H1 (cell line): ENCODE data around the gene CTIF. TPM values are rescaled to one million over a fixed set of nuclear protein-coding genes. Genes with fewer than 3 reads are reported as not detected.

Experiments used
- CTCF ChIA-PET: fragments of 300-600 bp; sonication (Branson Sonifier 250); formaldehyde crosslinking; loops from one replicate; lab custom pipeline; 2021; ENCODE audit not compliant: partially characterized antibody; lab: Charles Lee
- POLR2A ChIA-PET: fragments of 300-600 bp; sonication (Branson Sonifier 250); formaldehyde crosslinking; loops from one replicate; lab custom pipeline; 2021; ENCODE audit warnings: inconsistent platforms; ENCODE audit not compliant: partially characterized antibody; lab: Charles Lee
- DNase-seq, 2 experiments: peaks; one replicate each; pipeline versions ENCODE4 v3.0.0 to v3.0.0-alpha.2; 2010 to 2022; ENCODE audit warnings: low spot score in 2 of 2, low read depth in 1 of 2, mixed read lengths in 1 of 2
- FAIRE-seq: peaks from 2 replicates; lab custom pipeline; 2011; peaks lifted over from hg19 to GRCh38; lab: Jason Lieb, UNC
- H2AFZ ChIP-seq: 2 replicates; pipeline ENCODE4 v1.8.1; 2012; ENCODE audit warnings: low read length, inconsistent platforms
- H2AK5ac ChIP-seq: 2 replicates; pipeline ENCODE4 v1.6.1; 2013; ENCODE audit warnings: low read depth, low read length
- H2BK120ac ChIP-seq: replicated peaks from 2 replicates; pipeline ENCODE3; 2013; ENCODE audit warnings: low read depth, low read length, inconsistent platforms
- H2BK12ac ChIP-seq: 2 replicates; pipeline ENCODE4 v1.6.1; 2013; ENCODE audit warnings: low read depth, low read length
- H2BK15ac ChIP-seq: 2 replicates; pipeline ENCODE4 v1.6.1; 2013; ENCODE audit warnings: low read length
- H2BK20ac ChIP-seq: 2 replicates; pipeline ENCODE4 v1.6.1; 2013; ENCODE audit warnings: low read length
- H2BK5ac ChIP-seq: 2 replicates; pipeline ENCODE4 v1.6.1; 2013; ENCODE audit warnings: low read depth, low read length
- H3K14ac ChIP-seq: 2 replicates; pipeline ENCODE4 v1.6.1; 2013; ENCODE audit warnings: inconsistent platforms; ENCODE audit not compliant: insufficient read length
- H3K18ac ChIP-seq: 2 replicates; pipeline ENCODE4 v1.6.1; 2013; ENCODE audit warnings: low read length; ENCODE audit errors: extremely low read depth
- H3K23ac ChIP-seq: 2 replicates; pipeline ENCODE4 v1.6.1; 2013; ENCODE audit warnings: inconsistent platforms; ENCODE audit not compliant: insufficient read length
- H3K23me2 ChIP-seq: 2 replicates; pipeline ENCODE4 v1.6.1; 2013; ENCODE audit warnings: low read depth, low read length
- H3K27ac ChIP-seq: 2 replicates; pipeline ENCODE4 v1.6.1; 2011; ENCODE audit warnings: low read depth, low read length, inconsistent platforms
- H3K27me3 ChIP-seq, 4 experiments: replicated peaks in 1 of 4; 1 replicate in 1 of 4; 2 replicates in 3 of 4; pipeline versions ENCODE4 v1.6.1 to v1.8.1; 2011 to 2013; ENCODE audit warnings: low read length in 3 of 4, mild to moderate bottlenecking in 3 of 4, inconsistent platforms in 2 of 4, mixed read lengths in 2 of 4, moderate library complexity in 1 of 4; ENCODE audit not compliant: control insufficient read depth in 3 of 4, insufficient read depth in 3 of 4; ENCODE audit errors: extremely low read depth in 1 of 4
- H3K36me3 ChIP-seq, 4 experiments: 2 replicates each; pipeline versions ENCODE4 v1.6.1 to v1.8.1; 2011 to 2013; ENCODE audit warnings: mild to moderate bottlenecking in 4 of 4, low read length in 3 of 4, moderate library complexity in 2 of 4, control low read depth in 1 of 4, inconsistent platforms in 1 of 4; ENCODE audit not compliant: insufficient read depth in 4 of 4, control insufficient read depth in 2 of 4
- H3K4ac ChIP-seq: replicated peaks from 2 replicates; pipeline ENCODE3; 2013; ENCODE audit warnings: low read length, low read depth, mixed read lengths, inconsistent platforms; ENCODE audit not compliant: insufficient read length
- H3K4me1 ChIP-seq, 4 experiments: replicated peaks in 1 of 4; 1 replicate in 1 of 4; 2 replicates in 3 of 4; pipeline versions ENCODE4 v1.6.1 to v1.8.1; 2011 to 2013; ENCODE audit warnings: low read length in 3 of 4, inconsistent platforms in 2 of 4, mixed read lengths in 1 of 4; ENCODE audit not compliant: insufficient read depth in 4 of 4, control insufficient read depth in 3 of 4
- H3K4me2 ChIP-seq, 2 experiments: 2 replicates each; pipeline versions ENCODE4 v1.6.1 to v1.8.1; 2011 to 2013; ENCODE audit warnings: low read depth in 2 of 2, low read length in 2 of 2, control low read depth in 1 of 2, inconsistent platforms in 1 of 2, mild to moderate bottlenecking in 1 of 2; ENCODE audit not compliant: insufficient read depth in 1 of 2
- H3K4me3 ChIP-seq, 4 experiments: fragments of 200-600, 300-600 bp in 1 of 4; sonication (generic), shearing (Covaris generic), sonication (Bioruptor Twin) in 1 of 4; 2 replicates each; pipeline versions ENCODE4 v1.5.1 to v1.8.1; 2011 to 2016; ENCODE audit warnings: low read length in 4 of 4, low read depth in 3 of 4, control low read depth in 2 of 4, inconsistent platforms in 2 of 4, mild to moderate bottlenecking in 2 of 4, mixed read lengths in 1 of 4, moderate library complexity in 1 of 4; ENCODE audit not compliant: insufficient read depth in 2 of 4; ENCODE audit errors: extremely low read depth in 1 of 4
- H3K56ac ChIP-seq: replicated peaks from 2 replicates; pipeline ENCODE3; 2013; ENCODE audit warnings: low read depth, mild to moderate bottlenecking, mixed read lengths, low read length, inconsistent platforms; ENCODE audit not compliant: insufficient read length
- H3K79me1 ChIP-seq: 2 replicates; pipeline ENCODE4 v1.6.1; 2013; ENCODE audit warnings: low read depth, low read length, control low read depth
- H3K79me2 ChIP-seq, 2 experiments: 2 replicates each; pipeline versions ENCODE4 v1.6.1 to v1.8.1; 2012 to 2013; ENCODE audit warnings: low read length in 2 of 2, mild to moderate bottlenecking in 2 of 2, inconsistent platforms in 1 of 2; ENCODE audit not compliant: insufficient read depth in 2 of 2, control insufficient read depth in 1 of 2
- H3K9ac ChIP-seq, 4 experiments: replicated peaks in 1 of 4; 1 replicate in 1 of 4; 2 replicates in 3 of 4; pipeline versions ENCODE4 v1.6.1 to v1.8.1; 2011 to 2013; ENCODE audit warnings: low read depth in 3 of 4, low read length in 3 of 4, control low read depth in 2 of 4, mild to moderate bottlenecking in 2 of 4, moderate library complexity in 2 of 4, inconsistent platforms in 1 of 4; ENCODE audit errors: extremely low read depth in 1 of 4
- H3K9me3 ChIP-seq, 2 experiments: 2 replicates each; pipeline versions ENCODE4 v1.6.1 to v1.8.1; 2012 to 2013; ENCODE audit warnings: mild to moderate bottlenecking in 2 of 2, moderate library complexity in 2 of 2, control low read depth in 1 of 2, inconsistent platforms in 1 of 2, low read depth in 1 of 2, low read length in 1 of 2, mixed read lengths in 1 of 2; ENCODE audit not compliant: insufficient read depth in 2 of 2
- H4K20me1 ChIP-seq, 2 experiments: replicated peaks in 1 of 2; 2 replicates each; pipeline versions ENCODE3 to v1.8.1; 2011 to 2013; ENCODE audit warnings: inconsistent platforms in 2 of 2, low read length in 2 of 2, mild to moderate bottlenecking in 1 of 2; ENCODE audit not compliant: insufficient read depth in 2 of 2, control insufficient read depth in 1 of 2
- H4K5ac ChIP-seq: 2 replicates; pipeline ENCODE4 v1.6.1; 2013; ENCODE audit warnings: low read length, low read depth, mixed read lengths, inconsistent platforms; ENCODE audit not compliant: insufficient read length
- H4K8ac ChIP-seq: 2 replicates; pipeline ENCODE4 v1.8.0; 2013; ENCODE audit warnings: mild to moderate bottlenecking, moderate library complexity, low read length, inconsistent platforms; ENCODE audit not compliant: insufficient read depth; ENCODE audit errors: extremely low read depth
- H4K91ac ChIP-seq: replicated peaks from 2 replicates; pipeline ENCODE3; 2013; ENCODE audit warnings: low read length, mixed read lengths, inconsistent platforms; ENCODE audit not compliant: insufficient read length
- ATF2 ChIP-seq: IDR thresholded peaks from 2 replicates; pipeline ENCODE4 v1.6.1; 2012; ENCODE audit warnings: low read length, inconsistent platforms
- BRCA1 ChIP-seq: IDR thresholded peaks from 2 replicates; pipeline ENCODE4 v1.6.1; 2012; ENCODE audit warnings: low read depth, low read length, improper control_type of control experiment
- CEBPB ChIP-seq: IDR thresholded peaks from 2 replicates; pipeline ENCODE4 v1.6.1; 2012; ENCODE audit warnings: low read depth, low read length
- CHD2 ChIP-seq: IDR thresholded peaks from 2 replicates; pipeline ENCODE4 v1.6.1; 2012; ENCODE audit warnings: low read length, improper control_type of control experiment
- CTCF ChIP-seq, 3 experiments: IDR thresholded peaks; 1 replicate in 2 of 3; 2 replicates in 1 of 3; pipeline versions ENCODE4 v1.5.1 to v1.6.1; 2011; ENCODE audit warnings: low read length in 3 of 3, mild to moderate bottlenecking in 3 of 3, inconsistent platforms in 2 of 3, low read depth in 1 of 3, moderate library complexity in 1 of 3; ENCODE audit not compliant: insufficient read depth in 1 of 3; ENCODE audit errors: control extremely low read depth in 1 of 3
- EGR1 ChIP-seq: IDR thresholded peaks from 2 replicates; pipeline ENCODE4 v1.6.1; 2011; ENCODE audit warnings: low read depth, low read length, borderline replicate concordance
- POLR2AphosphoS5 ChIP-seq: IDR thresholded peaks from 2 replicates; pipeline ENCODE4 v1.6.1; 2011; ENCODE audit warnings: low read depth, low read length
- RFX5 ChIP-seq: IDR thresholded peaks from 2 replicates; pipeline ENCODE4 v1.6.1; 2011; ENCODE audit warnings: low read depth, low read length, improper control_type of control experiment, borderline replicate concordance
- WGBS, 2 experiments: shearing (Covaris generic) in 1 of 2; methylation state at CpG; one replicate each; pipeline versions ENCODE4 v1.1.6 to v1.1.7; 2013 to 2015; ENCODE audit warnings: low lambda C conversion rate in 2 of 2, mixed read lengths in 2 of 2, inconsistent platforms in 1 of 2, low coverage in 1 of 2, missing lambda C conversion rate in 1 of 2; ENCODE audit not compliant: insufficient replicate concordance in 2 of 2, insufficient coverage in 1 of 2, insufficient read length in 1 of 2; ENCODE audit errors: extremely low coverage in 1 of 2, missing lambda C conversion rate in 1 of 2; 5-methylcytosine and 5-hydroxymethylcytosine counted together
- polyA plus RNA-seq, 7 experiments: library from polyadenylated mRNA; depleted of rRNA in 3 of 7; stranded (reverse) in 5 of 7; unstranded in 2 of 7; fragments of >200 nt in 5 of 7; fragments of 200-250 nt in 2 of 7; gene quantifications; 1 replicate in 5 of 7; 2 replicates in 1 of 7; 4 replicates in 1 of 7; pipeline versions ENCODE4 v1.2.1 to v1.2.3, GENCODE V29; 2011 to 2013; ENCODE audit warnings: missing spikeins in 2 of 7, mixed read lengths in 2 of 7
- total RNA-seq: library from RNA; stranded (reverse); fragmentation: NEBNext Ultra II Directional; extraction: Animal tissue kit (Norgen Biotek cat#: 25700); gene quantifications from 2 replicates; pipeline ENCODE4 v1.2.1, GENCODE V29; 2021

CTIF gene
- total and polyA plus RNA-seq, 2 of the 8 experiments (the other 6 are each of a cell fraction or from before 2014, with no cell fraction given): 9.0 to 17.8 TPM

GRCh38 chr18:48833701-48834412 lies 295.0 kb downstream of the CTIF start:
- Histone ChIP-seq H3K36me3 (no peaks in the 10 kb centered on the region), H3K23me2 (no peaks in the 10 kb centered on the region), H3K23ac (no peak overlapping the region), H2AFZ (no peak overlapping the region), H3K79me1 (no peaks in the 10 kb centered on the region; the same call in 1 of the 2 replicates), H4K91ac (no peak overlapping the region), H4K5ac (no peak overlapping the region), H3K18ac (no peak overlapping the region), H3K4me3 (no peak overlapping the region), H3K56ac (no peak overlapping the region), H3K79me2 (no peaks in the 10 kb centered on the region), H3K4ac (no peak overlapping the region), H3K4me2 (no peak overlapping the region), H3K27ac (no peak overlapping the region), H3K9me3 (no peaks in the 10 kb centered on the region), H3K9ac (no peak overlapping the region), H4K8ac (no peak overlapping the region), H2BK120ac (no peak overlapping the region), H2AK5ac (no peak overlapping the region), H4K20me1 (no peaks in the 10 kb centered on the region), H3K27me3 (no peaks in the 10 kb centered on the region), H3K4me1 (peaks cover 4 to 29% (median 12%) of the 10 kb centered on the region in 4 experiments), H2BK15ac (no peak overlapping the region), H2BK5ac (no peak overlapping the region), H3K14ac (no peak overlapping the region), H2BK20ac (no peak overlapping the region), H2BK12ac (no peak overlapping the region)
- TF ChIP-seq CEBPB: no peak
- no peak for TF ChIP-seq BRCA1
- TF ChIP-seq EGR1: no peak
- TF ChIP-seq CHD2: no peak
- no peak for TF ChIP-seq RFX5
- no peak for TF ChIP-seq CTCF (IDR thresholded peaks at IDR 0.05; ENCODE audit: control extremely low read depth in 1 of 3, insufficient read depth in 1 of 3, low read depth in 1 of 3, low read length in 3 of 3)
- no peak for TF ChIP-seq POLR2AphosphoS5
- TF ChIP-seq ATF2: no peak
- DNase-seq (no peak), FAIRE-seq (no peak)
- ChIA-PET CTCF (interaction anchor here (0.9 to 2.0 kb wide), 5 partner anchors 30 to 159 kb away, joined by 3 to 9 read pairs (median 4); no protein-coding TSS in a partner anchor), POLR2A (no interaction called here)
- WGBS, 2 experiments: 82% methylated on average over 11 of the region's 13 CpGs; no CpG with 5 or more reads in 1 of the 2 experiments
